ENCODE data around the gene CAST. TPM values are rescaled to one million over a fixed set of nuclear protein-coding genes. Genes with fewer than 3 reads are reported as not detected.

The CAST gene
- total and polyA plus RNA-seq, 2 donors (not counting 1 experiment from before 2014, with no cell fraction given) = 41.0 to 231 TPM

GRCh38 chr5:96716007-96716406 is 53.8 kb downstream of the CAST start:
- H3K4me3 ChIP-seq (ENCODE audit: control extremely low read depth in 1 of 5, extremely low read depth in 1 of 5, insufficient read depth in 1 of 5, low read depth in 2 of 5, low read length in 4 of 5) = no peak overlapping the region
- H3K27me3 Mint-ChIP-seq = no peaks in the 10 kb centered on the region
- peaks cover 1 to 13% of the 10 kb centered on the region in 2 experiments for H3K36me3 ChIP-seq (replicated peaks in 1 of 2; ENCODE audit: control extremely low read depth in 1 of 2, control insufficient read depth in 1 of 2, extremely low read depth in 1 of 2, insufficient read depth in 2 of 2, low read length in 1 of 2)
- DNase-seq = no peak
- no peaks in the 10 kb centered on the region for H3K9me3 Mint-ChIP-seq (ENCODE audit: insufficient read depth)
- H4K20me1 ChIP-seq (ENCODE audit: control insufficient read depth, insufficient read depth, low read length, poor library complexity, severe bottlenecking) = peaks cover 78% of the 10 kb centered on the region
- H3K9me3 ChIP-seq (ENCODE audit: control extremely low read depth in 1 of 3, control insufficient read depth in 2 of 3, insufficient read depth in 1 of 3, low read length in 2 of 3) = no peaks in the 10 kb centered on the region
- H3K27ac Mint-ChIP-seq = no peak overlapping the region
- peaks cover 64% of the 10 kb centered on the region for H3K79me2 ChIP-seq (ENCODE audit: control insufficient read depth, insufficient read depth, low read length)
- ChIA-PET CTCF (interaction anchor here (1.0 to 1.5 kb wide), 2 partner anchors 36 to 102 kb away, joined by 3 to 4 read pairs; no protein-coding TSS in a partner anchor), POLR2A (no interaction called here)
- no peak overlapping the region for H3K27ac ChIP-seq (ENCODE audit: low read length in 2 of 2)
- no peak overlapping the region for H3K4me2 ChIP-seq (replicated peaks; ENCODE audit: low read depth, low read length, poor library complexity, severe bottlenecking)
- H3K4me1 Mint-ChIP-seq = peaks cover 30% of the 10 kb centered on the region
- ATAC-seq (ENCODE audit: low read depth) = no peak
- no peak overlapping the region for H3K4me3 Mint-ChIP-seq
- intact Hi-C loops (cut with micrococcal nuclease) = no loop called here
- no peak for TF ChIP-seq EZH2 (IDR thresholded peaks at IDR 0.05; ENCODE audit: borderline replicate concordance, insufficient read depth, low read depth, low read length, poor library complexity, severe bottlenecking)
- no peak for TF ChIP-seq CTCF (IDR thresholded peaks at IDR 0.05)
- WGBS (ENCODE audit: insufficient coverage) = 100% methylated on average over 2 of the region's 5 CpGs
- no peaks in the 10 kb centered on the region for H3K27me3 ChIP-seq (replicated peaks in 1 of 4; ENCODE audit: control extremely low read depth in 1 of 4, control insufficient read depth in 3 of 4, insufficient read depth in 4 of 4, low read length in 3 of 4)
- no peak overlapping the region for H3K9ac ChIP-seq (ENCODE audit: low read length)
- H3K4me1 ChIP-seq (ENCODE audit: control insufficient read depth in 2 of 2, insufficient read depth in 2 of 2, low read length in 2 of 2) = peaks cover 6 to 8% of the 10 kb centered on the region in 2 donors
- H2AFZ ChIP-seq (ENCODE audit: insufficient read depth, low read depth, low read length, poor library complexity, severe bottlenecking) = no peak overlapping the region

DNA sequence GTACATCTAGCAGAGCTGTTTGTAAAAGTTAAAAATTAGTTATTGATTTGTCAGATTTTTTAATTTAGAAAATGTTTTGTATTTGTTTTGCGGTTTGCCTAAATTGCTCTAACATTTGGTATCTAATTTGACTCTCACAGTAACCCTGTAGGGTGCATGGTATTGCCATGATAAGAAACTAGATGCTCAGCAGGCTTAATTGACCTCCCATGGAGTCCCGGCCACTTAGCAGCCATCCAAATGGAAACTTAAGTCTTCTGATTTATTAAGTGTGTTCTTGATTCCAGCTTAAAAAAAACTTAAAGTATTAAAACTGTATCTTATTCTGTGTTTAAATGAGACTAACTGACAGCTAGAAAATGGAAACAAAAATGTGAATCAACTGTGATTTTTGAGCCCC is 54.5 kb downstream of the CAST start:
- H3K4me3 ChIP-seq (ENCODE audit: control extremely low read depth in 1 of 5, extremely low read depth in 1 of 5, insufficient read depth in 1 of 5, low read depth in 2 of 5, low read length in 4 of 5) = no peak overlapping the region
- H3K27ac Mint-ChIP-seq = no peak overlapping the region
- H3K27me3 ChIP-seq (replicated peaks in 1 of 4; ENCODE audit: control extremely low read depth in 1 of 4, control insufficient read depth in 3 of 4, insufficient read depth in 4 of 4, low read length in 3 of 4) = no peaks in the 10 kb centered on the region
- H2AFZ ChIP-seq (ENCODE audit: insufficient read depth, low read depth, low read length, poor library complexity, severe bottlenecking) = no peak overlapping the region
- ATAC-seq (ENCODE audit: low read depth) = no peak
- WGBS (ENCODE audit: insufficient coverage) = 0% methylated on average over 1 of the region's 2 CpGs
- no peak for TF ChIP-seq CTCF (IDR thresholded peaks at IDR 0.05)
- TF ChIP-seq EZH2 (IDR thresholded peaks at IDR 0.05; ENCODE audit: borderline replicate concordance, insufficient read depth, low read depth, low read length, poor library complexity, severe bottlenecking) = no peak
- H3K9me3 ChIP-seq (ENCODE audit: control extremely low read depth in 1 of 3, control insufficient read depth in 2 of 3, insufficient read depth in 1 of 3, low read length in 2 of 3) = no peaks in the 10 kb centered on the region
- no peak overlapping the region for H3K27ac ChIP-seq (ENCODE audit: low read length in 2 of 2)
- no peak overlapping the region for H3K4me2 ChIP-seq (replicated peaks; ENCODE audit: low read depth, low read length, poor library complexity, severe bottlenecking)
- H3K27me3 Mint-ChIP-seq = no peaks in the 10 kb centered on the region
- peaks cover 1 to 13% of the 10 kb centered on the region in 2 experiments for H3K36me3 ChIP-seq (replicated peaks in 1 of 2; ENCODE audit: control extremely low read depth in 1 of 2, control insufficient read depth in 1 of 2, extremely low read depth in 1 of 2, insufficient read depth in 2 of 2, low read length in 1 of 2)
- peaks cover 6 to 8% of the 10 kb centered on the region in 2 donors for H3K4me1 ChIP-seq (ENCODE audit: control insufficient read depth in 2 of 2, insufficient read depth in 2 of 2, low read length in 2 of 2)
- peaks cover 30% of the 10 kb centered on the region for H3K4me1 Mint-ChIP-seq
- DNase-seq = no peak
- H3K9ac ChIP-seq (ENCODE audit: low read length) = no peak overlapping the region
- H3K79me2 ChIP-seq (ENCODE audit: control insufficient read depth, insufficient read depth, low read length) = peaks cover 67% of the 10 kb centered on the region
- H4K20me1 ChIP-seq (ENCODE audit: control insufficient read depth, insufficient read depth, low read length, poor library complexity, severe bottlenecking) = peaks cover 85% of the 10 kb centered on the region
- no peak overlapping the region for H3K4me3 Mint-ChIP-seq
- no peaks in the 10 kb centered on the region for H3K9me3 Mint-ChIP-seq (ENCODE audit: insufficient read depth)
- intact Hi-C loops (cut with micrococcal nuclease) = no loop called here
- POLR2A ChIA-PET = no interaction called here
- CTCF ChIA-PET = interaction anchor here (1.0 to 1.2 kb wide), 2 partner anchors 36 to 446 kb away, joined by 4 to 5 read pairs; no protein-coding TSS in a partner anchor
